Measurements from ENCODE around the gene JMJD4.

Gene JMJD4

GRCh38 chr1:227753999-227754711 is 19.1 kb upstream of the JMJD4 start:
- DNase-seq (ENCODE audit: low read depth in 2 of 2) = no peak

GRCh38 chr1:227749916-227750710 is 15.0 kb upstream of the JMJD4 start:
- DNase-seq (ENCODE audit: low read depth in 2 of 2) = no peak

GRCh38 chr1:227749225-227749624 is 14.1 kb upstream of the JMJD4 start:
- DNase-seq (ENCODE audit: low read depth in 2 of 2) = no peak

- no peak for DNase-seq (ENCODE audit: low read depth in 2 of 2)
Measured at GRCh38 chr1:227748496-227749182, 13.5 kb upstream of the JMJD4 start.

GRCh38 chr1:227747948-227748495 is 12.9 kb upstream of the JMJD4 start:
- no peak for DNase-seq (ENCODE audit: low read depth in 2 of 2)

GRCh38 chr1:227747382-227747781 is 12.3 kb upstream of the JMJD4 start:
- DNase-seq (ENCODE audit: low read depth in 2 of 2) = no peak

GRCh38 chr1:227746676-227747075 is 11.6 kb upstream of the JMJD4 start:
- no peak for DNase-seq (ENCODE audit: low read depth in 2 of 2)

- no peak for DNase-seq (ENCODE audit: low read depth in 2 of 2)
Measured at GRCh38 chr1:227745568-227746265, 10.6 kb upstream of the JMJD4 start.

- DNase-seq (ENCODE audit: low read depth in 2 of 2) = no peak
Measured at GRCh38 chr1:227744668-227745067, 9.6 kb upstream of the JMJD4 start.

- no peak for DNase-seq (ENCODE audit: low read depth in 2 of 2)
Measured at GRCh38 chr1:227742738-227743715, 7.9 kb upstream of the JMJD4 start.

GRCh38 chr1:227741166-227741870 is 6.2 kb upstream of the JMJD4 start:
- DNase-seq (ENCODE audit: low read depth in 2 of 2) = no peak

GRCh38 chr1:227740401-227740960 is 5.4 kb upstream of the JMJD4 start:
- no peak for DNase-seq (ENCODE audit: low read depth in 2 of 2)

GRCh38 chr1:227739636-227740035 is 4.5 kb upstream of the JMJD4 start:
- no peak for DNase-seq (ENCODE audit: low read depth in 2 of 2)

- DNase-seq (ENCODE audit: low read depth in 2 of 2) = no peak
Measured at GRCh38 chr1:227738820-227739219, 3.7 kb upstream of the JMJD4 start.

- DNase-seq (ENCODE audit: low read depth in 2 of 2) = no peak
Measured at GRCh38 chr1:227736814-227737432, 1.8 kb upstream of the JMJD4 start.

- no peak for DNase-seq (ENCODE audit: low read depth in 2 of 2)
Measured at GRCh38 chr1:227735539-227736285, 610 bp upstream of the JMJD4 start.

- DNase-seq (ENCODE audit: low read depth in 2 of 2) = no peak
Measured at GRCh38 chr1:227734546-227734855, 601 bp downstream of the JMJD4 start.

- no peak for DNase-seq (ENCODE audit: low read depth in 2 of 2)
Measured at GRCh38 chr1:227733751-227734545, 1.2 kb downstream of the JMJD4 start.
